ENCODE data around the gene SOCS7. TPM values are rescaled to one million over a fixed set of nuclear protein-coding genes. Genes with fewer than 3 reads are reported as not detected.

The SOCS7 gene
- total and polyA plus RNA-seq, 10 of the 15 experiments (the other 5 are each of a cell fraction or from before 2014, with no cell fraction given) = 0.68 to 12.8 (median 7.3) TPM

GRCh38 chr17:38320482-38320881 is 31.2 kb upstream of the SOCS7 start (continued):
- no peak for TF ChIP-seq PBX3 (IDR thresholded peaks at IDR 0.05; ENCODE audit: insufficient replicate concordance, low read depth, low read length)
- no peak for TF ChIP-seq EGR1 (IDR thresholded peaks at IDR 0.05; ENCODE audit: borderline replicate concordance in 1 of 2, low read depth in 2 of 2, low read length in 2 of 2)

GRCh38 chr17:38322156-38322779 is 29.4 kb upstream of the SOCS7 start:
- Histone ChIP-seq H3K9me3 (replicated peaks; ENCODE audit: control insufficient read depth, insufficient read depth, low read length) (no peaks in the 10 kb centered on the region; the same call in 2 of the 3 replicates), H3K9ac (ENCODE audit: control insufficient read depth, insufficient read depth, low read length) (no peak overlapping the region), H3K79me2 (ENCODE audit: control insufficient read depth, insufficient read depth, low read length) (no peaks in the 10 kb centered on the region), H3K27me3 (replicated peaks in 1 of 2; ENCODE audit: control insufficient read depth in 2 of 2, insufficient read depth in 2 of 2, low read length in 1 of 2) (no peaks in the 10 kb centered on the region), H3K36me3 (ENCODE audit: control insufficient read depth in 2 of 2, insufficient read depth in 2 of 2, low read length in 1 of 2) (peaks cover 5 to 11% of the 10 kb centered on the region in 2 experiments), H3K4me1 (ENCODE audit: control insufficient read depth, insufficient read depth, low read length) (no peaks in the 10 kb centered on the region; the same call in 1 of the 2 replicates), H2AFZ (ENCODE audit: control insufficient read depth, low read depth, low read length) (no peak overlapping the region), H4K20me1 (ENCODE audit: control insufficient read depth, insufficient read depth) (no peaks in the 10 kb centered on the region), H3K27ac (ENCODE audit: control insufficient read depth, insufficient read depth) (no peak overlapping the region), H3K4me2 (ENCODE audit: control insufficient read depth, insufficient read depth) (no peak overlapping the region), H3K4me3 (no peak overlapping the region)
- DNase-seq (ENCODE audit: low read depth, low spot score) = no peak
- no peak for FAIRE-seq
- TF ChIP-seq CTCF (IDR thresholded peaks at IDR 0.05 in 2 of 3, conservative IDR thresholded peaks at IDR 0.05 in 1 of 3; ENCODE audit: control insufficient read depth in 2 of 3, extremely low read depth in 1 of 3, insufficient read depth in 1 of 3, low read depth in 3 of 3, low read length in 3 of 3) (peak; percentile 51 to 84 (median 57)), PAX8 (IDR thresholded peaks at IDR 0.05) (no peak), PRDM15 (CRISPR knock-in tag; IDR thresholded peaks at IDR 0.05) (no peak), ESRRA (IDR thresholded peaks at IDR 0.05; ENCODE audit: low read length) (no peak), SMC3 (IDR thresholded peaks at IDR 0.05; ENCODE audit: borderline replicate concordance, low read length) (peak; percentile 36; the same call in 1 of the 2 replicates), RAD21 (IDR thresholded peaks at IDR 0.05; ENCODE audit: insufficient read depth, low read depth, low read length) (peak; percentile 58)
- RAD21 ChIA-PET (ENCODE audit: unreplicated experiment) = interaction anchor here (1.6 kb wide), 1 partner anchor 92 kb away, joined by 3 read pairs; no protein-coding TSS in a partner anchor
- WGBS (ENCODE audit: insufficient coverage, insufficient replicate concordance, low lambda C conversion rate, missing lambda C conversion rate) = 14% methylated on average over 8 of the region's 8 CpGs
- ATAC-seq = peak; percentile 96
- no TSS peak for BruUV-seq (replicated peaks)
- in situ Hi-C loops (cut with MboI) = no loop called here
- SMC1A ChIA-PET (ENCODE audit: uncharacterized antibody, unreplicated experiment) = interaction anchor here (0.9 kb wide), 1 partner anchor 92 kb away, joined by 3 read pairs; no protein-coding TSS in a partner anchor
- POLR2A ChIA-PET = interaction anchor here (0.6 kb wide), 1 partner anchor 76 kb away, joined by 3 read pairs; no protein-coding TSS in a partner anchor
- intact Hi-C loops (cut with micrococcal nuclease; ENCODE audit: unreplicated experiment) = no loop called here
- CTCF ChIA-PET = interaction anchor here (0.6 to 4.5 kb wide), 10 partner anchors 10 to 236 kb away, joined by 3 to 36 read pairs (median 3); no protein-coding TSS in a partner anchor

Data from GM12878 (cell line).